Measurements from ENCODE around the gene MS4A8. TPM values are rescaled to one million over a fixed set of nuclear protein-coding genes. Genes with fewer than 3 reads are reported as not detected.
"Not testable (repeated sequence)": the region's sequence is repeated elsewhere in the genome, so short reads cannot be mapped to it uniquely, and the experiment has no call there.

The MS4A8 gene
- total RNA-seq, 4 donors from 2014 or later: 22.9 to 141 (median 52.1) TPM

GRCh38 chr11:60757231-60757800 lies 57.9 kb downstream of the MS4A8 start:
- intact Hi-C loops (cut with DNase I; ENCODE audit: low total_unique reads): no loop called here
- WGBS, 2 donors (ENCODE audit: low coverage in 1 of 2): 90 to 94% methylated on average over 11 to 19 of the region's 19 CpGs
- Histone ChIP-seq H3K4me3 (no peak overlapping the region), H3K27me3 (peaks cover 5% of the 10 kb centered on the region), H3K9me3 (no peaks in the 10 kb centered on the region), H3K4me1 (no peaks in the 10 kb centered on the region), H3K36me3 (no peaks in the 10 kb centered on the region), H3K27ac (no peak overlapping the region)
- in situ Hi-C loops (cut with MboI; ENCODE audit: low pct_ligation_motif_present in 1 of 4, low pct_unique_long_range_greater_than_20kb in 1 of 4, low sequenced_read_pairs in 3 of 4): no loop called here
- DNase-seq: no peak
- no peak for TF ChIP-seq POLR2AphosphoS5 (IDR thresholded peaks at IDR 0.05)
- TF ChIP-seq EP300 (IDR thresholded peaks at IDR 0.05; ENCODE audit: low read depth): no peak
- no peak for TF ChIP-seq POLR2A (IDR thresholded peaks at IDR 0.05)
- TF ChIP-seq CTCF (IDR thresholded peaks at IDR 0.05): no peak

- DNase-seq; H3K36me3 ChIP-seq; H3K4me3 ChIP-seq; H3K4me1 ChIP-seq; H3K9me3 ChIP-seq; H3K27ac ChIP-seq; intact Hi-C loops (cut with DNase I; ENCODE audit: low total_unique reads); in situ Hi-C loops (cut with MboI; ENCODE audit: low pct_ligation_motif_present in 1 of 4, low pct_unique_long_range_greater_than_20kb in 1 of 4, low sequenced_read_pairs in 3 of 4); H3K27me3 ChIP-seq: not testable (repeated sequence)
- 91 to 96% methylated on average over 4 of the region's 4 CpGs for WGBS, 2 donors (ENCODE audit: low coverage in 1 of 2)
These were observed 59.3 kb downstream of the MS4A8 start for GRCh38 chr11:60758671-60759070.

- DNase-seq; H3K4me1 ChIP-seq; intact Hi-C loops (cut with DNase I; ENCODE audit: low total_unique reads); H3K9me3 ChIP-seq; in situ Hi-C loops (cut with MboI; ENCODE audit: low pct_ligation_motif_present in 1 of 4, low pct_unique_long_range_greater_than_20kb in 1 of 4, low sequenced_read_pairs in 3 of 4); H3K27ac ChIP-seq; H3K36me3 ChIP-seq; H3K27me3 ChIP-seq; H3K4me3 ChIP-seq: not testable (repeated sequence)
- WGBS, 2 donors (ENCODE audit: low coverage in 1 of 2): 77 to 82% methylated on average over 9 to 22 of the region's 22 CpGs
These were observed 60.2 kb downstream of the MS4A8 start for GRCh38 chr11:60759438-60760225.

- in situ Hi-C loops (cut with MboI; ENCODE audit: low pct_ligation_motif_present in 1 of 4, low pct_unique_long_range_greater_than_20kb in 1 of 4, low sequenced_read_pairs in 3 of 4): no loop called here
- Histone ChIP-seq H3K4me1 (no peaks in the 10 kb centered on the region), H3K27me3 (no peaks in the 10 kb centered on the region), H3K27ac (no peak overlapping the region), H3K36me3 (no peaks in the 10 kb centered on the region), H3K9me3 (no peaks in the 10 kb centered on the region), H3K4me3 (no peak overlapping the region)
- TF ChIP-seq POLR2A (IDR thresholded peaks at IDR 0.05): no peak
- no peak for TF ChIP-seq CTCF (IDR thresholded peaks at IDR 0.05)
- TF ChIP-seq EP300 (IDR thresholded peaks at IDR 0.05; ENCODE audit: low read depth): no peak
- no peak for TF ChIP-seq POLR2AphosphoS5 (IDR thresholded peaks at IDR 0.05)
- WGBS, 2 donors (ENCODE audit: low coverage in 1 of 2): 63 to 100% methylated on average over 1 to 4 of the region's 4 CpGs
- DNase-seq: no peak
- intact Hi-C loops (cut with DNase I; ENCODE audit: low total_unique reads): no loop called here
These were observed 62.2 kb downstream of the MS4A8 start for GRCh38 chr11:60761436-60762190.
